SK-MEL-5 (cell line): ENCODE measurements around the gene SLC51A. TPM values are rescaled to one million over a fixed set of nuclear protein-coding genes. Genes with fewer than 3 reads are reported as not detected.
"Not testable (repeated sequence)": the region's sequence is repeated elsewhere in the genome, so short reads cannot be mapped to it uniquely, and the experiment has no call there.

Experiments used
- DNase-seq: peaks from one replicate; pipeline ENCODE4 v3.0.0-alpha.2; 2016; ENCODE audit warnings: low read depth, low spot score
- in situ Hi-C: cut with HindIII; loops from 2 replicates; pipeline ENCODE4 v1.10.0; 2016; ENCODE audit warnings: low sequenced_read_pairs, high pct_unique_total_duplicates, low pct_unique_long_range_greater_than_20kb
- polyA plus RNA-seq, 2 experiments: library from polyadenylated mRNA; depleted of rRNA; stranded (reverse); fragments of >200 nt; gene quantifications; 2 replicates each; pipeline ENCODE4 v1.2.3, GENCODE V29; 2015
- total RNA-seq: library from RNA; depleted of rRNA; stranded (reverse); fragments of >200 nt; shearing (Covaris generic); gene quantifications from 2 replicates; pipeline ENCODE4 v1.2.3, GENCODE V29; 2014; rRNA removed

SLC51A gene
- not detected in 2 replicates for total RNA-seq
- polyA plus RNA-seq (2015; cell fraction: cytosol; rRNA removed), result not detected in 2 replicates
- not detected in 2 replicates for polyA plus RNA-seq (2015; cell fraction: nucleus; rRNA removed)

DNA sequence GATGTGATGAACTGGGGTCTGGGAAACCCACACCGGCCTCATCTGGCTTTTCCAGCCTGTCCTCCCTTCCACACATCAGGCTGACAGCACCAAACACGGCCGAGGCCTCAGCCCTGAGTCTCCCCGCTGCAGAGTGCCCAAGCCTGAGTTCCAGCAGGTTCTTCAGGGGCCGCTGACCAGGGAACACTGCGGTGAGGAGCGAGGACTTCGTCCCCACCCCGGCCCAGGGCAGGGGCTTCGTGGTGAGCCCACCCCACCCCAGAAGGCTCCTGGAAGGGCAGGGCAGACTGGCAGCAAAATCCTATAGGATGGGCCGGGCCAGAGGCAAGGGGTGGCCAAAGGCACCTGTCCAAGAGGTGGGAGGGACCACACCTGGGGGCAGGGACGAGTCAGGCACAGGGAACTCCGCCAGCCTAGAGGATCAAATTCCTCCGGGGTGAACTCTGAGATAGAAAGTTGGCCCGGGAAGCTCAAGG lies at the start of gene SLC51A:
SLC51A (plus strand) TSS at position 446 of the 476 bp plus-strand sequence. CDS start 179 bp downstream, outside the sequence.
- in situ Hi-C loops, result no loop called here
- no peak for DNase-seq

DNA sequence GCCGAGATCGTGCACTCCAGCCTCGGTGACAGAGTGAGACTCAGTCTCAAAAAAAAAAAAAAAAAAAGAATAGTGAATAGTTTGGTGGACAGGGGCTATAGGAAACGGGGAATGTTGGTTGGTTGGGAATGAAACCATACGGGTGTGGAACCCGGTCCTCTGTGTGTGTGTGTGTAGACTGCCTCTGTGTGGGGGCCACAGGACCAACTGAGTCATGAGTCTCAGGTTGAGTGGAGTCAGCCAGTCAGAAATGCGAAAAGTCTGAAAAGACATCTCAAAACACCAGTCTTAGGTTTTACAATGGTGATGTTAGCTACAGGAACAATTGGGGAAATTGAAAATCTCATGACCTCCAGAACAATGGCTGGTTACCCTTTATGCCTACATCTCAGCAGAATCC lies 49.6 kb upstream of the SLC51A start:
- in situ Hi-C loops, result no loop called here
- no peak for DNase-seq

DNA sequence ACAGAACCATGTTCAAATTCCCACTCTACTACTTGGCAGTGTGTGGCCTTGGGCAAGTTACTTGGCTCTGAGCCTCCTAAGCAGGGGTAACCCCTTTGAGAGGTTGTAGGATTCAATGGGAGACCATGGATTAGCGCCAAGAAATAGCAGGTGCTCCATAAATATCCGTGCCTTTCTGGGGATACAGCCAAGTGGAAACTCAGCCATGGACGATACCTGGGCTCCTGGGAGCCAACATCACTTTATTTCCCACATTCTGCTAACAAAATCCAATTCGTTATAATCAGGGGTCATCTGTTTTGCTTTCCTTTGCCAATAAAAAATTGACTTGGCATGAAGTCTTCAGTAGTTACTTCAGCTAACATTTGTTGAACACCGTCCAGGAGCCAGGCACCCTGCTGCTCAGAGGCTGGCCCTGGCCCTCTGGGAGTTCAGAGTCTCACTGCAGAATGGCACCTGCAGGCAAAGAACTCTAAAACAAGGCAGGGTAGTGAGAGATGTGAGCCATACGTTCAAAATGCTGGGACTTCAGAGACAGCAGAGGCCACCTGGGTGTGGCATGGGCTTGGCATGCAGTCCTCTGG lies 47.4 kb upstream of the SLC51A start:
- in situ Hi-C loops, result no loop called here
- DNase-seq, result no peak

DNA sequence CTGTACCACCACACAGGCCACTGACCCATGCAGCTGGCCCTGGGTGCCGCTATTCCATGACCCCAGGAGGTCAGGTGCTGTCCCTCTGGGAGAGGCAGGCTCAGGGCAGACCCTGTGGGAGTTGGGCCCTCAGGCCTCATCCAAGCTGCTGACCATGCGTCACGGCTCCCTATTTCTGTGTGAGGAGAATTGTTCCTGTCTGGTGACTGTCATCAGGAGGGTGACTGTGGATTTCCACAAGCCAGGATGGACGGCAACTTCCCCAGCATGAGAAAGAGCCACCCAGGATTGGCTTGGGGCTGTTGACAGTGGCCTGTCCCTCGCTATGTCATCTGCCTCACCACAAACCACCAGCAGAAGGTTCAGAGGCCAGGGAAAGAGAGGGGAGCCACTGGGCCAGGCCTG lies 46.5 kb upstream of the SLC51A start:
- in situ Hi-C loops, result no loop called here
- peak; percentile 46 for DNase-seq

GRCh38 chr3:196170296-196170695 lies 46.0 kb upstream of the SLC51A start:
- in situ Hi-C loops, result not testable (repeated sequence)

GRCh38 chr3:196174652-196175051 lies 41.7 kb upstream of the SLC51A start:
- in situ Hi-C loops, result no loop called here
- no peak for DNase-seq

More at GRCh38 chr3:196170296-196170695, 46.0 kb upstream of the SLC51A start:
- DNase-seq, result not testable (repeated sequence)

DNA sequence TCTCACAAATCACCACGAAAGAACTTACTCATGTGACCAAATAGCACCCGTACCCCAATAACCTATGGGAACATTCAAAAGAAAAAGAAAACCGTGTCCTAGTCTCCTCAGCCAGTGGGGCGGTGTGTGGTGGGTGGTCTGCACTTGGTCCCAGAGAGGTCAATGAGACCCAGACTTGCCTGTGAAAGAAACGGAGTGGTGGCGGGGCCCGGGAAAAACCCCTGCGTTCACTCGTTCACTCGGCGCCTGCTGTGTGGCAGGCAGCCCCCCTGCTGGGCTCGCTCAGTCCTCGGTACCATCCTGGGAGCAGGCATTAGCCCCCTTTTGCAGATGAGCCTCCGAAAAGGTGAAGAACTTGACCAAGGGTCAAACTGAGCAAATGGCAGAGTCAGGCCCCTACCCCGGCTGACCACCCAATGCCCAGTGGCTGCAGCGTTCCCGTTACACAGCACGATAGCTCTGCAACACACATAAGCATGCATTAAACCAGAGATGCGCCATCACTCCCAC lies 41.2 kb upstream of the SLC51A start:
- in situ Hi-C loops, result no loop called here
- DNase-seq, result no peak

- in situ Hi-C loops, result no loop called here
- DNase-seq, result no peak
These were observed 40.6 kb upstream of the SLC51A start for GRCh38 chr3:196175722-196176121.

DNA sequence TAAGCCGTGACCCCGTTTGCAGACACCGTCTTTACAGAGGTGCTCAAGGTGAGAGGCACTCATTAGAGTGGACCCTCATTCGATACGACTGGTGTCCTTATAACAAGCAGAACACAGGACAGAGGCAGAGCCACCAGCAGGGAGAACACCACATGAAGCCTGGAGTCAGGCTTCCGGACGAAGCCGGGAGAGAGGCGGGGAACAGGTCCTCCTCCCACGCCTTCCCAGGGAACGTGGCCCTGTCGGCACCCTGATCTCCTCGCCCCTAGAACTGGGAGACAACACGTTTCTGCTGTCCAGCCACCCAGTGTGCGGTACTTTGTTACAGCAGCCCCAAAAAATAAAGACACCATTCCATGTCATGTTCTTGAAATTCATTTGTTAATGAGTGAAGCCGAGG lies 38.8 kb upstream of the SLC51A start:
- no peak for DNase-seq
- in situ Hi-C loops, result no loop called here

DNA sequence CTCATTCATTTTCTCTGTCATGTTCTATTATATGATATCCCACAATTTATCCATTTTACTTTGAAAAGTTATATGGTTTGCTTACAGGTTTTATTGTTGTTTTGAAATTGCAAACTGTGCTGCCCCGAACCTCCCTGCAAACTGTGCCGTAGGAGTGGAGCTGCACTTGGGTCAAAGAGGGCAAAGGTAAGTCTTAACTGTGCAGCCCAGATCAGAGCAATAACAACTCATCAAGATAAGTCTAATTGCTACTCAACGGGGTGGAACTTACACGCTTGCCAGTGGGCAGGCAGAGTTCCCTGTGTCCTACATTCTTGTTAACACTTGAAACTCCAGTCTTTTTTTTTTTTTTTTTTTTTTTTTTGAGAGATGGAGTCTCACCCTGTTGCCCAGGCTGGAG lies 38.4 kb upstream of the SLC51A start:
- no peak for DNase-seq
- in situ Hi-C loops, result no loop called here

- DNase-seq, result no peak
- in situ Hi-C loops, result no loop called here
These were observed 37.3 kb upstream of the SLC51A start for GRCh38 chr3:196178993-196179379.

DNA sequence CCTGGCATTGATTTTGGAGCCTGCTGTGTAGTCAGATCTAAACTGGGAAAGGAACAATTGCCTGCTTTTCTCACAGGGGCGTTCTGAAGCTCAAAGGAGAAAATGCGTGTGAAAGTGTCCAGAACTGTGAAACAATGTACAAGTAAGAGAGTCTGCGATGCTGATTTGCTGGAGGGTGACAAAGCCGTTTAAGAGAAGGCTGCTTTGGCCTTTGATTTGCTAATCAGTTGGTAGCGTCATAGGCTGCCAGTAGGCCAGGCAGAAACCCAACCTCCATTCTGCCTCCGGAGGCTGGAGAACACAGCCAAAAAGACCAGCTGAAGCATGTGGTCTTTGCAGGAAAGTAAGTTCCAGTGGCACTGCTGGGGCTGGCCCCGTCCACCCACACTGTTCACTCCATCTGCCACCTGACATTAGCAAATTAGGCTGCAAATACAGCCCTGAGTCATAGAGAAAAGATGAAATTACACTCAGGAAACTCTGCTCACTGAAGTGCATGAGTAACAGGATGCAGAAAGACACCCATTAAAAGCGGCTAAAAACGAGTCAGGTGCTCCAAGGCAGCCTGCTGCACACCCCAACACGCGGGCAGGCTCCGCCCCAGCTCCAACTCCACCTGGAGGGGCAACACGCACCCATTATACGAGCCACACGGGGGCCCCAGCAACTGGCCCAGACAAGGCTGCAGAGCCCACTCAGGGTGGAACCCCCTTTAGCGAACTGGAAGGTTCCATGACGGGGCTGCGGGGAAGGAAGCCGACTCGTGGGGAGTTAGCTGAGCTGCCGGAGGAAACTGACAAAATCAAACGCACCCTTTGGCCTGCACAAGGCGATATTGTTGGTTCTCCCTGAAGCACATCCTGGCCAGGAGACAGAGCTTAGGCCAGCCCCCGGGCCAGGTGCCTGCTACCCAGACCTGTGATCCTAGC lies 36.7 kb upstream of the SLC51A start:
- in situ Hi-C loops, result no loop called here
- DNase-seq, result peak; percentile 32

GRCh38 chr3:196180346-196180745 lies 36.0 kb upstream of the SLC51A start:
- in situ Hi-C loops, result no loop called here
- no peak for DNase-seq

DNA sequence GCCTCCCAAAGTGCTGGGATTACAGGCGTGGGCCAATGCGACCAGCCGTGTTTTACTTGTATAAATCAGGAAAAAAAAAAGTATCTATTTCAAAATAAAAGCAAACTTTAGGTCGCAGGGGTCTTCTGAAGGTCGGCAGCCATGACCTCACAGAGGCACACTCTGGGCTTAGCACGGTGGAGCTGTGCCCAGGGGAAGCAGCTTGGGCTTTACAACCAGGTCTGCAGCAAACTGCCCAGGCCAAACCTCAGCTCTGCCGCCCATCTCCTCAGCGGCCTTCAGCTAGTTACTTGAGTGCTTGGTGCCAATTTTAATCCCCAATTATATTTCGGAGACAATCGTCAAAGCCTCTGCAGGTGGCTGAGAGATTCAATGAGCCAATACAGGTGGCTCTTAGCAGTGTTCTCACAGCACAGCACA lies 35.2 kb upstream of the SLC51A start:
- no peak for DNase-seq
- in situ Hi-C loops, result no loop called here

DNA sequence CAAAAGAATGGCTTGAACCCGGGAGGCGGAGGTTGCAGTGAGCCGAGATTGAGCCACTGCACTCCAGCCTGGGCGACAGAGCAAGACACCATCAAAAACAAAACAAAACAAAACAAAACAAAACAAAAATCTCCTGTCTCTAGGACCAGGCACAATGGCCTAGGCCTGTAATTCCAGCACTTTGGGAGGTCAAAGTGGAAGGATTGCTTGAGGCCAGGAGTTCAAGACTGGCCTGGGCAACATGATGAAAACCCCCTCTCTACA lies 32.2 kb upstream of the SLC51A start:
- DNase-seq, in situ Hi-C loops: not testable (repeated sequence)

DNA sequence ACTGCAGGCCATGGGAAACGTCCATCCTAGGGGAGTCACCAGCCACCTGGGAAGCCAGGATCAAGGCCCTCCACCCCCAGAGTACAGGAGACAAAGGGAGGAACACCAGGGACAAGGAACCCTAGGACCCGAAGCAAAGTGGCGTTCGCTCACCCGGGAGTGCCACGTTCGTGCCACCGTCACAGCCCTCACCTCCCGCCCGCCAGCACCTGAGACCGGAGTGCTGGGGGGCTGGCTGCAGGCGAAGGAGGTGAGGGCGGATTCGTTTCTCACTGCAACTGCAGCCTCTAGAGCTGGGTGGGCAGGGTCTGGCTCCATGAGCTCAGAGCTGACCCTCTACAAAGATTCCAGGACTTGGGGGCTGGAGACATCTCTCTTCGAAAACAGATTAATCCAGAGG lies 31.5 kb upstream of the SLC51A start:
- DNase-seq, result no peak
- in situ Hi-C loops, result no loop called here

DNA sequence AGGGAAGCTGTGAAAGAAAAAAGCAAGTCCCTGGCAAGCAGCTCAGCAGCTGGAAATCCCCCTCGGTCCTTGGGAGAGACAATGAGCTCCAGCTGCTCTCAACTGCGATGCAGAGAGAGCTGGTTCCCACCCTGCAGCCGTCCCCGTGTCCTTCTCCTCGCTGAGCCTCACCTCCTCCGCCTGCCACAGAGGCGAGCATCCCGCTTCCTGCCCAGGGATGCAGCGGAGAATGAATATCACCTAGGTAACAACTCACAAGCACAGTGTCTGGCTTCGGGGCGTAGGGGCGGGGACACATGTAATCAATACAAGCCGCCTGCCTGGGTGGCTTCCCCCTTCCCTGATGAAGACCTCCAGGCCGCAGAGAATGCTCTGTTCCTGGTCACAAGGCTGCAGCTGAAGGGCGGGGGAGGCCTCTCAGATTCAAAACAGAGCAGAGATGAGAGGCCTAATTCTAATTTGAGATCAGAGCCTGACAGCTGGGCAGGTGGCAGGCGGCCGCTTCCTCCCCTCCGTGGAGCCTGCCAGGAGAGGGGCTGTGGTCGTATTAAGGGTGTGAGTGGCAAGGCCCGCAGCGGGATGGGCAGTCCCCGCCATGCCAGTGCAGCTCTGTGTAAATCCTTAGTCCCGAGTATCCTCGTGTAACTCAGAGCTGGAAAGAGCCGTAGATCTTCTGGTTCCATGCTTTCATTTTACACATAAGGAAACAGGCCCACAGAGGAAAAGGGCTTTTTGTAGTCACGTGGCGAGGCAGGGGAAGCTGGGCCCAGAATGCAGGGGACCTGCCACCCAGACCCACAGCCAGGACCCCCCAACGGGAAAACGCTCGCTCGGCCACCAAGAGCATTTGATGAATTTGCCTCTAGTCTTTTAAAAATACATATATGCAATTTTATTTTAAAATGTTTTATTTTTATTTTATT lies 29.4 kb upstream of the SLC51A start:
- in situ Hi-C loops, result no loop called here
- no peak for DNase-seq
